Nephron (organoid): ENCODE data around the gene NOTCH4.
A peak's percentile ranks its signal among the peaks of the same experiment; 100 is the strongest.

Experiments used
- H3K27ac Mint-ChIP-seq, 3 experiments: 2 replicates each; pipeline ENCODE4 v1.8.0; 2020; ENCODE audit warnings: mixed read lengths in 3 of 3, mild to moderate bottlenecking in 2 of 3, moderate library complexity in 1 of 3
- H3K27me3 Mint-ChIP-seq: 2 replicates; pipeline ENCODE4 v1.8.0; 2021; ENCODE audit warnings: low read depth, mild to moderate bottlenecking, moderate library complexity, mixed read lengths
- H3K36me3 Mint-ChIP-seq: 2 replicates; pipeline ENCODE4 v1.8.0; 2020; ENCODE audit warnings: low read depth, mixed read lengths
- H3K4me1 Mint-ChIP-seq: 2 replicates; pipeline ENCODE4 v1.8.0; 2020; ENCODE audit warnings: mixed read lengths
- H3K4me3 Mint-ChIP-seq, 3 experiments: 2 replicates each; pipeline ENCODE4 v1.8.0; 2020; ENCODE audit warnings: mild to moderate bottlenecking in 3 of 3, mixed read lengths in 3 of 3, moderate library complexity in 2 of 3
- H3K9me3 Mint-ChIP-seq: 2 replicates; pipeline ENCODE4 v1.8.0; 2020; ENCODE audit warnings: mixed read lengths
- CTCF ChIP-seq, 3 experiments: fragments of 200-600 bp; sonication (generic); IDR thresholded peaks; one replicate each; pipeline ENCODE4 v1.5.0; 2021; ENCODE audit warnings: antibody characterized with exemption in 3 of 3; ENCODE audit not compliant: unreplicated experiment in 3 of 3

NOTCH4 gene

GRCh38 chr6:32156891-32157290 lies 67.0 kb downstream of the NOTCH4 start:
- no peaks in the 10 kb centered on the region for H3K9me3 Mint-ChIP-seq
- peaks cover 4% of the 10 kb centered on the region for H3K27me3 Mint-ChIP-seq
- H3K4me1 Mint-ChIP-seq, result peaks cover 35% of the 10 kb centered on the region
- no peak for TF ChIP-seq CTCF (IDR thresholded peaks at IDR 0.05; ENCODE audit: unreplicated experiment in 3 of 3)
- no peak overlapping the region for H3K4me3 Mint-ChIP-seq
- H3K36me3 Mint-ChIP-seq, result peaks cover 33% of the 10 kb centered on the region
- no peak overlapping the region for H3K27ac Mint-ChIP-seq

GRCh38 chr6:32154514-32155161 lies 69.2 kb downstream of the NOTCH4 start:
- Mint-ChIP-seq H3K9me3 (no peaks in the 10 kb centered on the region), H3K4me3 (peak overlapping the region; percentile 98), H3K27ac (peak overlapping the region; percentile 93 to 98 (median 98)), H3K4me1 (peaks cover 52% of the 10 kb centered on the region), H3K27me3 (peaks cover 14% of the 10 kb centered on the region), H3K36me3 (peaks cover 29% of the 10 kb centered on the region)
- peak; percentile 53 to 60 (median 56) for TF ChIP-seq CTCF (IDR thresholded peaks at IDR 0.05; ENCODE audit: unreplicated experiment in 3 of 3)

- H3K4me1 Mint-ChIP-seq, result peaks cover 52% of the 10 kb centered on the region
- H3K36me3 Mint-ChIP-seq, result peaks cover 22% of the 10 kb centered on the region
- H3K27ac Mint-ChIP-seq, result peak within 1 kb of the TSS; percentile 93 to 98 (median 98)
- peak within 1 kb of the TSS; percentile 98 for H3K4me3 Mint-ChIP-seq
- H3K27me3 Mint-ChIP-seq, result peaks cover 14% of the 10 kb centered on the region
- TF ChIP-seq CTCF (IDR thresholded peaks at IDR 0.05; ENCODE audit: unreplicated experiment in 3 of 3), result peak in 2 of 3 experiments; percentile 19 to 29
- no peaks in the 10 kb centered on the region for H3K9me3 Mint-ChIP-seq
These were observed 70.0 kb downstream of the NOTCH4 start, which contains the start of gene PPT2 for GRCh38 chr6:32153564-32154513. Gene PPT2, plus strand, starts transcription at chr6:32154141. Its CDS starts 454 bp downstream, at chr6:32154595.

- H3K36me3 Mint-ChIP-seq, result peaks cover 20% of the 10 kb centered on the region
- H3K27me3 Mint-ChIP-seq, result peaks cover 14% of the 10 kb centered on the region
- peak overlapping the region; percentile 98 for H3K4me3 Mint-ChIP-seq
These were observed 70.9 kb downstream of the NOTCH4 start for GRCh38 chr6:32152769-32153563.

More at GRCh38 chr6:32152769-32153563, 70.9 kb downstream of the NOTCH4 start:
- no peak for TF ChIP-seq CTCF (IDR thresholded peaks at IDR 0.05; ENCODE audit: unreplicated experiment in 3 of 3)
- Mint-ChIP-seq H3K4me1 (peaks cover 52% of the 10 kb centered on the region), H3K9me3 (no peaks in the 10 kb centered on the region), H3K27ac (peak overlapping the region; percentile 93 to 98 (median 98))
